ENCODE data around the gene CAMK2A. TPM values are rescaled to one million over a fixed set of nuclear protein-coding genes. Genes with fewer than 3 reads are reported as not detected.

CAMK2A gene
- total and polyA plus RNA-seq, 2 donors (not counting 3 experiments of a cell fraction or from before 2014, with no cell fraction given): not detected

DNA sequence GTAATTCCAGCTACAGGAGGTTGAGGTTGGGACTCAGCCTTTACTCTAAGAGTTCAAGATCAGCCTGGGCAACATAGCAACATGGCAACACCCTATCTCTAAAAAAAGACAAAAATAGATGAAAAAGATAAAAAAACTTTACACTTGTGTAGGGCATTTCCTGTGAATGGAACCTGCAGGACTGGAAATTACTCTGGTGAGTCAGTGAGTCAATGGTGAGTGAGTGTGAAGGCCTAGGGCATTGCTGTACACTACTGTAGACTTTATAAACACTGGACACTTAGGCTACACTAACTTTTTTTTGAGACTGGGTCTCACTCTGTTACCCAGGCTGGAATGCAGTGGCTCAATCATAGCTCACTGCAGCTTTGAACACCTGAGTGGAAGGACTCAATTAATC lies 32.6 kb upstream of the CAMK2A start:
- H3K4me2 ChIP-seq (ENCODE audit: insufficient read depth, low read length): no peak overlapping the region
- FAIRE-seq (peak; percentile 55), DNase-seq (ENCODE audit: low read depth, low spot score) (peak; percentile 18)
- TF ChIP-seq, protein P1, sequence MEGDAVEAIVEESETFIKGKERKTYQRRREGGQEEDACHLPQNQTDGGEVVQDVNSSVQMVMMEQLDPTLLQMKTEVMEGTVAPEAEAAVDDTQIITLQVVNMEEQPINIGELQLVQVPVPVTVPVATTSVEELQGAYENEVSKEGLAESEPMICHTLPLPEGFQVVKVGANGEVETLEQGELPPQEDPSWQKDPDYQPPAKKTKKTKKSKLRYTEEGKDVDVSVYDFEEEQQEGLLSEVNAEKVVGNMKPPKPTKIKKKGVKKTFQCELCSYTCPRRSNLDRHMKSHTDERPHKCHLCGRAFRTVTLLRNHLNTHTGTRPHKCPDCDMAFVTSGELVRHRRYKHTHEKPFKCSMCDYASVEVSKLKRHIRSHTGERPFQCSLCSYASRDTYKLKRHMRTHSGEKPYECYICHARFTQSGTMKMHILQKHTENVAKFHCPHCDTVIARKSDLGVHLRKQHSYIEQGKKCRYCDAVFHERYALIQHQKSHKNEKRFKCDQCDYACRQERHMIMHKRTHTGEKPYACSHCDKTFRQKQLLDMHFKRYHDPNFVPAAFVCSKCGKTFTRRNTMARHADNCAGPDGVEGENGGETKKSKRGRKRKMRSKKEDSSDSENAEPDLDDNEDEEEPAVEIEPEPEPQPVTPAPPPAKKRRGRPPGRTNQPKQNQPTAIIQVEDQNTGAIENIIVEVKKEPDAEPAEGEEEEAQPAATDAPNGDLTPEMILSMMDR (IDR thresholded peaks at IDR 0.05; ENCODE audit: extremely low read depth in 1 of 2, insufficient read depth in 1 of 2, low read depth in 1 of 2, low read length in 2 of 2): no peak
- TF ChIP-seq POLR2A (IDR thresholded peaks at IDR 0.05; ENCODE audit: low read depth, low read length) (no peak), GATA2 (IDR thresholded peaks at IDR 0.05; ENCODE audit: insufficient read depth, insufficient read length, low read depth, low read length) (peak; percentile 60), FOS (IDR thresholded peaks at IDR 0.05; ENCODE audit: borderline replicate concordance, insufficient read depth, low read length) (peak; percentile 53)
- H3K9ac ChIP-seq (replicated peaks; ENCODE audit: extremely low read depth, insufficient read depth, low read length): no peak overlapping the region
- no peaks in the 10 kb centered on the region for H3K36me3 ChIP-seq (ENCODE audit: control insufficient read depth in 2 of 2, extremely low read depth in 1 of 2, insufficient read depth in 2 of 2, low read length in 2 of 2)
- H3K4me1 ChIP-seq (ENCODE audit: control insufficient read depth, extremely low read depth, insufficient read depth, low read length): peaks cover 24% of the 10 kb centered on the region
- H3K9me3 ChIP-seq (replicated peaks; ENCODE audit: control insufficient read depth, insufficient read depth, low read length): no peaks in the 10 kb centered on the region
- no peak overlapping the region for H2AFZ ChIP-seq (ENCODE audit: low read depth, low read length)
- H4K20me1 ChIP-seq (replicated peaks; ENCODE audit: control insufficient read depth, extremely low read depth, insufficient read depth, low read length): no peaks in the 10 kb centered on the region
- no peaks in the 10 kb centered on the region for H3K9me1 ChIP-seq (replicated peaks; ENCODE audit: control insufficient read depth, extremely low read depth, insufficient read depth, low read length)
- ChIA-PET POLR2A (interaction anchor here (0.6 kb wide), 1 partner anchor 54 kb away, joined by 4 read pairs; no protein-coding TSS in a partner anchor), CTCF (no interaction called here)
- intact Hi-C loops (cut with micrococcal nuclease) (no loop called here), dilution Hi-C loops (cut with MboI; ENCODE audit: extremely low pct_ligation_motif_present, low sequenced_read_pairs) (no loop called here)
- BruUV-seq (replicated peaks): no TSS peak
- peaks cover 0 to 3% of the 10 kb centered on the region in 2 experiments for H3K27me3 ChIP-seq (ENCODE audit: control insufficient read depth in 2 of 2, insufficient read depth in 2 of 2, low read length in 2 of 2)
- H3K27ac ChIP-seq (ENCODE audit: insufficient read depth, low read depth, low read length): no peak overlapping the region
- H3K4me3 ChIP-seq (replicated peaks in 1 of 3; ENCODE audit: insufficient read depth in 1 of 3, low read depth in 1 of 3, low read length in 3 of 3): no peak overlapping the region
- no peaks in the 10 kb centered on the region for H3K79me2 ChIP-seq (ENCODE audit: control insufficient read depth, insufficient read depth, low read length)

DNA sequence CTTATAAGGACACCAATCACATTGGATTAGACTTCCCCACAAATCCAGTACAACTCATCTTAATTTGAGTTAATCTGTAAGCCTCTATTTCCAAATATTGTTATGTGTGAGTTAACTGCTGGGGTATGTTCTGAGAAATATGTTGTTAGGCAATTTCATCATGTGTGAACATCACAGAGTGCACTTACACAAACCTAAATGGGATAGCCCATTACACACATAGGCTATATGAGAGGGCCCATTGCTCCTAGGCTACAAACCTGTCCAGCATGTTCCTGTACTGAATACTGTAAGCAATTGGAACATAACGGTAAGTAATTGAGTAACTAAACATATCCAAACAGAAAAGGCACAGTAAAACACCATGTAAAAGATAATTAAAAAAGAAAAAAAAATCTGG lies 32.2 kb upstream of the CAMK2A start:
- Histone ChIP-seq H4K20me1 (replicated peaks; ENCODE audit: control insufficient read depth, extremely low read depth, insufficient read depth, low read length) (no peaks in the 10 kb centered on the region), H3K79me2 (ENCODE audit: control insufficient read depth, insufficient read depth, low read length) (no peaks in the 10 kb centered on the region), H3K27ac (ENCODE audit: insufficient read depth, low read depth, low read length) (no peak overlapping the region), H3K36me3 (ENCODE audit: control insufficient read depth in 2 of 2, extremely low read depth in 1 of 2, insufficient read depth in 2 of 2, low read length in 2 of 2) (no peaks in the 10 kb centered on the region), H3K4me3 (replicated peaks in 1 of 3; ENCODE audit: insufficient read depth in 1 of 3, low read depth in 1 of 3, low read length in 3 of 3) (no peak overlapping the region), H3K4me1 (ENCODE audit: control insufficient read depth, extremely low read depth, insufficient read depth, low read length) (peaks cover 24% of the 10 kb centered on the region), H2AFZ (ENCODE audit: low read depth, low read length) (no peak overlapping the region), H3K9me1 (replicated peaks; ENCODE audit: control insufficient read depth, extremely low read depth, insufficient read depth, low read length) (no peaks in the 10 kb centered on the region), H3K9ac (replicated peaks; ENCODE audit: extremely low read depth, insufficient read depth, low read length) (no peak overlapping the region), H3K9me3 (replicated peaks; ENCODE audit: control insufficient read depth, insufficient read depth, low read length) (no peaks in the 10 kb centered on the region), H3K4me2 (ENCODE audit: insufficient read depth, low read length) (no peak overlapping the region), H3K27me3 (ENCODE audit: control insufficient read depth in 2 of 2, insufficient read depth in 2 of 2, low read length in 2 of 2) (peaks cover 0 to 3% of the 10 kb centered on the region in 2 experiments)
- TF ChIP-seq MYC (IDR thresholded peaks at IDR 0.05; ENCODE audit: low read depth, low read length) (no peak), POLR2AphosphoS5 (IDR thresholded peaks at IDR 0.05; ENCODE audit: insufficient read depth, low read depth, low read length) (no peak), JUN (IDR thresholded peaks at IDR 0.05; ENCODE audit: borderline replicate concordance, insufficient read depth, insufficient read length, low read depth) (no peak), FOS (IDR thresholded peaks at IDR 0.05; ENCODE audit: borderline replicate concordance, insufficient read depth, low read length) (no peak), GATA2 (IDR thresholded peaks at IDR 0.05; ENCODE audit: insufficient read depth, insufficient read length, low read depth, low read length) (no peak), POLR2A (IDR thresholded peaks at IDR 0.05; ENCODE audit: low read depth, low read length) (no peak), EZH2 (IDR thresholded peaks at IDR 0.05; ENCODE audit: borderline replicate concordance, low read depth, low read length, severe bottlenecking) (no peak)
- TF ChIP-seq, protein P1 (IDR thresholded peaks at IDR 0.05; ENCODE audit: extremely low read depth in 1 of 2, insufficient read depth in 1 of 2, low read depth in 1 of 2, low read length in 2 of 2): no peak
- TF ChIP-seq, protein P2, sequence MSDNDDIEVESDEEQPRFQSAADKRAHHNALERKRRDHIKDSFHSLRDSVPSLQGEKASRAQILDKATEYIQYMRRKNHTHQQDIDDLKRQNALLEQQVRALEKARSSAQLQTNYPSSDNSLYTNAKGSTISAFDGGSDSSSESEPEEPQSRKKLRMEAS (IDR thresholded peaks at IDR 0.05; ENCODE audit: insufficient read depth, insufficient read length): no peak
- intact Hi-C loops (cut with micrococcal nuclease): no loop called here
- ChIA-PET POLR2A (no interaction called here), CTCF (no interaction called here)
- no TSS peak for BruUV-seq (replicated peaks)
- FAIRE-seq (no peak), DNase-seq (ENCODE audit: low read depth, low spot score) (no peak)
- dilution Hi-C loops (cut with MboI; ENCODE audit: extremely low pct_ligation_motif_present, low sequenced_read_pairs): no loop called here

Measured in endothelial cell of umbilical vein (primary cell).